OCI-LY7 (cell line): ENCODE results near the gene KLF15.

Experiments
- EZH2phosphoT487 ChIP-seq: fragments of 200-600 bp; sonication (generic); IDR thresholded peaks from 2 replicates; pipeline ENCODE4 v1.6.1; 2018; ENCODE audit warnings: low read depth, borderline replicate concordance, mild to moderate bottlenecking, mixed run types, antibody characterized with exemption, low read length, moderate library complexity, mixed read lengths
- TF ChIP-seq, protein P1 (sequence below): fragments of 200-600 bp; sonication (generic); conservative IDR thresholded peaks from 2 replicates; pipeline ENCODE4 v1.5.1; 2014; ENCODE audit warnings: mild to moderate bottlenecking, antibody characterized with exemption, low read length, moderate library complexity, mixed read lengths

DNA sequence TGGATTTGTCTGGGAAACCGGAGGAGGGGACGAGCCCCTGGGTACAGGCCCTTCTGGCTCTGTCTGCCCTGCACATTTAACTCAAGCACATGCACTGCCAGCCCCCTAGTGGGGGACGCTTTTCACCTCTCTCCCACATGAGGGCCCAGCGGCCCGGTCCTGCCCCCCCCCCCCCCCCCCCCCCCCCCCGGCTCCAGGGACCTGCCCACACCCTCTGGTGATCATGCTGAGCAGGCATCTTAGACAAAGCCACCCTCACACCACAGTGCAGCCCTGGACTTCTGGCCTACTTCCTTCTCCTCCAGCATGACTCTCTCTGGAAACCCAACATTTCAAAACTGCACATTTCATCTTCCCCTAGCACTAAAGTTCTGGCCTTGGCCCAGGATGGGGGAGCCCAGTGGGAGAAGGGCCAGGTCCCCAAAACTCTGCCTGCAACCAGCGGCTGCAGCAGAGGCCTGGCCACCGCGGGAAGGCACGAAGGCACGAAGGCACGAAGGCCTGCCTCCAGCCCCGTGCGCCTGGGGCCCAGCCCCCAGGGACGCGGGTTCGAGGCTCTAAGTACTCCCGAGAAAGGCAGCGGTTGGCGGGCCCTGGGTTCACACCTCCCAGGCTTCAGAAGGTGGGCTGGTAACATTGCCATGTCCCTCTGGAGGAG lies 14.1 kb downstream of the KLF15 start:
- TF ChIP-seq, protein P1, sequence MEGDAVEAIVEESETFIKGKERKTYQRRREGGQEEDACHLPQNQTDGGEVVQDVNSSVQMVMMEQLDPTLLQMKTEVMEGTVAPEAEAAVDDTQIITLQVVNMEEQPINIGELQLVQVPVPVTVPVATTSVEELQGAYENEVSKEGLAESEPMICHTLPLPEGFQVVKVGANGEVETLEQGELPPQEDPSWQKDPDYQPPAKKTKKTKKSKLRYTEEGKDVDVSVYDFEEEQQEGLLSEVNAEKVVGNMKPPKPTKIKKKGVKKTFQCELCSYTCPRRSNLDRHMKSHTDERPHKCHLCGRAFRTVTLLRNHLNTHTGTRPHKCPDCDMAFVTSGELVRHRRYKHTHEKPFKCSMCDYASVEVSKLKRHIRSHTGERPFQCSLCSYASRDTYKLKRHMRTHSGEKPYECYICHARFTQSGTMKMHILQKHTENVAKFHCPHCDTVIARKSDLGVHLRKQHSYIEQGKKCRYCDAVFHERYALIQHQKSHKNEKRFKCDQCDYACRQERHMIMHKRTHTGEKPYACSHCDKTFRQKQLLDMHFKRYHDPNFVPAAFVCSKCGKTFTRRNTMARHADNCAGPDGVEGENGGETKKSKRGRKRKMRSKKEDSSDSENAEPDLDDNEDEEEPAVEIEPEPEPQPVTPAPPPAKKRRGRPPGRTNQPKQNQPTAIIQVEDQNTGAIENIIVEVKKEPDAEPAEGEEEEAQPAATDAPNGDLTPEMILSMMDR: no peak
- no peak for TF ChIP-seq EZH2phosphoT487
